BJ (cell line): Measurements from ENCODE around the gene ZNF521. TPM values are rescaled to one million over a fixed set of nuclear protein-coding genes. Genes with fewer than 3 reads are reported as not detected.
A peak's percentile ranks its signal among the peaks of the same experiment; 100 is the strongest.

Source experiments
- CTCF ChIA-PET: fragments of 350-600 bp; formaldehyde crosslinking; extraction: SDS; loops from one replicate; lab custom pipeline; 2021; ENCODE audit warnings: antibody characterized with exemption, inconsistent platforms; lab: Yijun Ruan, JAX
- POLR2A ChIA-PET: fragments of 300-600 bp; sonication (Branson Sonifier 250); formaldehyde crosslinking; extraction: SDS; loops from one replicate; lab custom pipeline; 2021; ENCODE audit warnings: antibody characterized with exemption; lab: Charles Lee
- DNase-seq: peaks from one replicate; pipeline ENCODE4 v3.0.0-alpha.2; 2011; ENCODE audit warnings: low read depth
- H3K27me3 ChIP-seq: 2 replicates; pipeline ENCODE4 v1.6.0; 2011; ENCODE audit warnings: low read length; ENCODE audit not compliant: control insufficient read depth, insufficient read depth
- H3K36me3 ChIP-seq: 2 replicates; pipeline ENCODE4 v1.5.1; 2011; ENCODE audit warnings: low read length; ENCODE audit not compliant: control insufficient read depth, insufficient read depth
- H3K4me3 ChIP-seq: 2 replicates; pipeline ENCODE4 v1.5.1; 2011; ENCODE audit warnings: low read depth, mild to moderate bottlenecking, control low read depth, low read length
- polyA plus RNA-seq: library from polyadenylated mRNA; depleted of rRNA; stranded (reverse); fragments of >200 nt; gene quantifications from 2 replicates; pipeline ENCODE4 v1.2.3, GENCODE V29; 2011
- TF ChIP-seq, protein P1 (sequence below): IDR thresholded peaks from 2 replicates; pipeline ENCODE4 v1.5.1; 2011; ENCODE audit warnings: low read depth, mild to moderate bottlenecking, control low read depth, inconsistent platforms, low read length, moderate library complexity; ENCODE audit not compliant: insufficient read depth

The ZNF521 gene
- polyA plus RNA-seq, 1 experiment = 29.3 TPM

DNA sequence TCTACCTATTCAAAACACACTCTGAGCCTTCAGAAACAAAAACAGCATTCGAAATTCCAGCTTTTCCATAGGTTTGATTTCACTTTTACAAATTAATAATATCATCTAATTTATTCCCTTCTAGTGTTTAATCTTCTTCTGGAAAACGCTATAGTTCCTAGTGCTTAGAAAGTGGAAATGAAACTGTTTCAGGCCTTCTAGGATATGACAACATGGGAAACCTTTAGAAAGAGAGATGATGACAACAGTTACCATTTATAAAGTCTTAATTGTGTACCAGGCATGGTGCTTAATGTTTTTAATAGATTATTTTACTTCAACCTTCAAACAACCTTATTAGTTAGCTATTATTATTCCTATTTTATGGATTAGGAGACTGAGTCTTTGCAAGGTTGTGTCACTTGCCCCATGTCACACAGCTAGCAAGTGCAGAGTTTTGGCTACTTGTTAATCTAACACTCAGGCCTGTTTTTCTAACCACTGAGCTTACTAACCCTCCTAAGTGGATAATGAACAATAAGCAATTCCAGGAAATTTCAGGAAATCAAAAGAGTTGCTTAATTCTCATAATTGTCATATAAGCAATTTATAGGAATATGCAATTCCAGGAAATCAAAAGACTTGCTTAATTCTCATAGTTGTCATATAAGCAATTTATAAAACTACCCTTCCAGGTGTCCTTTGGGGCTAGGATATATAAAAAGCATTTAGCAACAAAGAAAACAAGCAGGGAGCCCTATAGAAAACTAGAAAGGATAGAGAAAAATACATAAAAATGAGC lies 206.0 kb downstream of the ZNF521 start:
- no peak overlapping the region for H3K4me3 ChIP-seq
- TF ChIP-seq, protein P1, sequence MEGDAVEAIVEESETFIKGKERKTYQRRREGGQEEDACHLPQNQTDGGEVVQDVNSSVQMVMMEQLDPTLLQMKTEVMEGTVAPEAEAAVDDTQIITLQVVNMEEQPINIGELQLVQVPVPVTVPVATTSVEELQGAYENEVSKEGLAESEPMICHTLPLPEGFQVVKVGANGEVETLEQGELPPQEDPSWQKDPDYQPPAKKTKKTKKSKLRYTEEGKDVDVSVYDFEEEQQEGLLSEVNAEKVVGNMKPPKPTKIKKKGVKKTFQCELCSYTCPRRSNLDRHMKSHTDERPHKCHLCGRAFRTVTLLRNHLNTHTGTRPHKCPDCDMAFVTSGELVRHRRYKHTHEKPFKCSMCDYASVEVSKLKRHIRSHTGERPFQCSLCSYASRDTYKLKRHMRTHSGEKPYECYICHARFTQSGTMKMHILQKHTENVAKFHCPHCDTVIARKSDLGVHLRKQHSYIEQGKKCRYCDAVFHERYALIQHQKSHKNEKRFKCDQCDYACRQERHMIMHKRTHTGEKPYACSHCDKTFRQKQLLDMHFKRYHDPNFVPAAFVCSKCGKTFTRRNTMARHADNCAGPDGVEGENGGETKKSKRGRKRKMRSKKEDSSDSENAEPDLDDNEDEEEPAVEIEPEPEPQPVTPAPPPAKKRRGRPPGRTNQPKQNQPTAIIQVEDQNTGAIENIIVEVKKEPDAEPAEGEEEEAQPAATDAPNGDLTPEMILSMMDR = no peak
- H3K36me3 ChIP-seq = no peaks in the 10 kb centered on the region
- CTCF ChIA-PET = no interaction called here
- POLR2A ChIA-PET = no interaction called here
- no peak for DNase-seq
- H3K27me3 ChIP-seq = no peaks in the 10 kb centered on the region

DNA sequence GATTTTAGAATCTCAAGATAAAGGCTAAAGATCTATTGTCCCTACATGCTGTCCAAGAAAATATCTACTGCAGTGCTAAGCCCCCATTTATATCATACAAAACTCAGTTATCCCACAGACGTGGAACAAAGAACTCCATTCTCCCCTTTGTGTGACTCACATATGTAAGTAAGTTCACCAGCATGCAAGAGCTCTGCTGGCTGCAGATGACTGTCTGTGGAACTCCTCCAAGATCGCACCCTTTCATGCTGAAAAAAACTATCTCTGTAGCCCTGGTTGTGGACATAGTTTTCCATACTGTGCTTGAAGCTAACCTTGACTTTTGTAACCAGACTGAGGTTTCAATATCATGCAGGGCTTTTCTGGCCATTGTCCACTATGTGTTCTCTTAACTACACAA lies 207.1 kb downstream of the ZNF521 start:
- H3K27me3 ChIP-seq = no peaks in the 10 kb centered on the region
- CTCF ChIA-PET = no interaction called here
- POLR2A ChIA-PET = no interaction called here
- TF ChIP-seq, protein P1 = no peak
- peak; percentile 31 for DNase-seq
- H3K4me3 ChIP-seq = no peak overlapping the region
- H3K36me3 ChIP-seq = no peaks in the 10 kb centered on the region

DNA sequence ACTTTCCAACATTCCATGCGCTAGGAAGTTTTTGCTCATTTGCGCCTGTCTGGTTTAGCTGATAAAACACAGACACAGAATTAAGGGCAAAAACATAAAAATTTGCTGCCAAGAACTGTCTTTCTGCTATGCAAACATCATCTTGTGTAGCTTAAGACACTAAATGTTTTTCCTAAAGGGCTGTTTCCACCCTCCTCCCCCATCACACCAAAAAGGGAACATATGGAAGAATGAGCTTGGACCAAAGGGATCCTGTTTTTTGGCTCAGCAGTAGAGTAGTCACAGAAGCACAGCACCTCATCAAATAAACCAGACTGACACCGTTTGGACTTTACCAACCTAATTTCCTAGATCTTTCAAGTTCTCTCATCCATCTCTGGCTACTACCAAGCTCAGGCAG lies 210.1 kb downstream of the ZNF521 start:
- no peak for DNase-seq
- no peak overlapping the region for H3K4me3 ChIP-seq
- H3K36me3 ChIP-seq = no peaks in the 10 kb centered on the region
- H3K27me3 ChIP-seq = no peaks in the 10 kb centered on the region
- TF ChIP-seq, protein P1 = no peak
- POLR2A ChIA-PET = no interaction called here
- CTCF ChIA-PET = interaction anchor here (0.7 kb wide), 1 partner anchor 199 kb away, joined by 3 read pairs; no protein-coding TSS in a partner anchor

DNA sequence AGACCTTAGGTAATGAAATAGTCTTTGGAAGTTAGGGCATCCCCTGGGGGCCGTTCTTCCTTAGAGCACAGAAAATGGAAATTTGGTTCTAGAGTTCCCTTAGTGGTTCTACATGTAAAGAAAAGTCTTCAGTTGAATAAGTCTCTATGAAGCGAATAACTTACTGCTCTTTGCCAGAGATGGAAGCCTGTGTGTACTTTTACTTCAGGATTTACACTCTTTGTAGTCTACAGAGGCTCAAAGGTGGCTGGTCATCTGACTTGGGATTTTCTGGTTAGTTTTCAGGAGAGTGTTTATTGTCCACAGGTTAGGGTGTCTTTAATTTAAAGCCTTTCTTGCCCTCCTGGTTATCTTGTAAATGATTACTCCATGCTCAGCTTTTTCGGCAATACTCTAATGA lies 210.6 kb downstream of the ZNF521 start:
- no peaks in the 10 kb centered on the region for H3K27me3 ChIP-seq
- CTCF ChIA-PET = no interaction called here
- TF ChIP-seq, protein P1 = no peak

DNA sequence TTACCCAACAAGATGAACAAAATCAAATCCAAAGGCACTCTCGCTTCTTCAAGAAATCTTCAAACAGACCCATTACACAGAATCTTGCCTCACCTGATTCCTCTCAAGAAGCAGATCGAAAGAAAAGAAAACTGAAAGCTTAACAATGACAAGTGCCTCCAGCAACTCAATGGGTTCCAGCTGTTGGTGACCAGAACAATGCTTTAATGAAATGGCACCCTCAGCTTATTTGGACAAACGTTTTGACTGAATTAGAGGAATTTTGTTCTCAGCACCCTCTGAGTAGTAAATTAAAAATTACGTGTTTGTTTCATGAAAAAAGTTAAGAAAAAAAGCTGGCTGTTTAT lies 211.0 kb downstream of the ZNF521 start:
- ChIA-PET CTCF (no interaction called here), POLR2A (no interaction called here)
- no peak for DNase-seq
- no peaks in the 10 kb centered on the region for H3K27me3 ChIP-seq
- TF ChIP-seq, protein P1 = no peak
- no peaks in the 10 kb centered on the region for H3K36me3 ChIP-seq
- H3K4me3 ChIP-seq = no peak overlapping the region

More for the DNA sequence above, 210.6 kb downstream of the ZNF521 start:
- no peak for DNase-seq
- no peaks in the 10 kb centered on the region for H3K36me3 ChIP-seq
- H3K4me3 ChIP-seq = no peak overlapping the region
- POLR2A ChIA-PET = no interaction called here
